GM21515 (cell line): ENCODE measurements around the gene ZBED1.
"Not testable (repeated sequence)": the region's sequence is repeated elsewhere in the genome, so short reads cannot be mapped to it uniquely, and the experiment has no call there.

Experiments
- ATAC-seq: cut with Tn5 transposase; IDR thresholded peaks from one replicate; pipeline ENCODE4 v1.9.1; 2021; ENCODE audit not compliant: unreplicated experiment

Gene ZBED1

DNA sequence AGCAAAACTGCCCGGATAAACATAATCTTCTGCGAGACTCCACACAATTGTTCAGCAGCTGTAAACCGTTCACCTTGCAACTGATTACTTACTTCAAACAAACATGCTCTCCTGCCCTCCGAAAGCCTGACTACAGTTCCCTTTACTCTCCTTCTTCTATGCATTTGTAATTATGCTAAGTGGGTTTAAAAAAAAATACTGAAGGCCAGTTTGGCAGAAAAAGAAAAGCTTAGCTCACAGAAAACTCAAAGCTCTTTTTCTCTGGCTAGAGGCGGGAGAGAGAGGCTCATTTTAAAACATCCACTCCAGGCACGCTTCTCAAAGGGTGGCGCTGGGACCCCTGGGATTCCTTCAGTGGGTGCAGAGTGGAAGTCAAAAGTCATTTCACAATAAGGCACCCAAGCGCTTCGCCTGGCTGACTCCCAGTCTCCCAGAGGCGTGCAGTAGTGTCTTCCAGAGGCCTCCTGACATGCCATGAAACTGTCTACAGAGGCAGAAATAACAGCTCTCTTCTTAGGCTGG, 1.9 kb downstream of the ZBED1 start:
- ATAC-seq = no peak

DNA sequence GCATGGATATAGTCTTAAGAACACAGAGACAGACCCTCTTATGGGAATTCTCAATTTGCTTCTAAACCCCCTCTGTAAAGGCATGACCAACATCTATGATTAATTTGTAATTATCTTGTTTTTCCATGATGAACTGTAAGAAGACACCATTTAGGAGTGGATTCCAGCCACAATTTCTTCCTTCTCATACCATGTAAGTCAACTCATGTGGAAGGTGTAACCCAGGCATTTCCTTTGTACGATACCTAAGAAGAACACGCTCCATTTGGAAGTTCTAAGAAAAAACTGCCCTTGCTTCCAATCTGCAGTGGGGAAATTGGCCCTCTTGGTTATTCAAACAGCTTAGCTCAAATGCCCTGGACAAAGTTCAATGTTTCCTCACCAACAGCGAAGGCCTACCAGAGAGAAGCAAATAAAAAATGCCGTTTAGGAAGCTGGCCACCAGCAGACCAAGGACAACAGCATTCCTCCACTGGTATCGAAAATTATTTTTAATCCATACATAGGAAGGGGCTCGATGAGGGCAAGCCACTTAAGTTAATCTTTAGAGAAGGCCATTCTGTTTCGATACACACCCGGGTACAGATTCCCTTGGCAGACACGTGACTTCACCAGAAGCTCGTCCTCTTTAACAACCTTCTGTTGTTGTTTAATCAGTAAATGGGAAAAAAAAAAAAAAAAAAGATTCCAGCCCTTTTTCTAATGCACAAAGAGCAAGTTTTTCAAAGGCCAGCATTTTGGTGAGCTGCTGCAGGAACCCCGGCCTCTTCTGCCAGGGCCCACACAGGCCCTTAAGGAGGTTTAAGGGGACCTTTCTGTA, 2.6 kb downstream of the ZBED1 start:
- no peak for ATAC-seq

DNA sequence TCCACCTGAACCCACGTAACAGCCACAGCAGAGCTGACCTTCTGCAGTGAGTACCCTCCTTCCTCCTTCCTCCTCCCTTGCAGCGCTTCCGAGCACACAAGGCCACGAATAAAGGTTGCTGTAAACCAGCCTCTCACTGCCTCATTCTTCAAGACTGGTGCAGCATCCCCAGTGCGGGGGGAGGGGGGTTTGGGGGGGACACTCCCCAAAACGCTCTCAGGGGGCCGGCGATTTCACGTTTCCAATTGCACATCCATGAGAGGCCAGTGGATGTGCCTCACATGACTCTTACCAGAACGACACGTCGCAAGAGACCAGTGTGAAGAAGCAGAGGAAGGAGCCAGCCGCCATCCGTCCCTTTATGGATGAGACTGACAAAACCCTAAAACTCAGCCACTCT, 5.2 kb downstream of the ZBED1 start:
- no peak for ATAC-seq

GRCh38 chrX:2492531-2493218, 8.1 kb downstream of the ZBED1 start:
- ATAC-seq = no peak

GRCh38 chrX:2490634-2491033, 10.1 kb downstream of the ZBED1 start:
- ATAC-seq = no peak

GRCh38 chrX:2489446-2490445, 11.0 kb downstream of the ZBED1 start:
- ATAC-seq = no peak

DNA sequence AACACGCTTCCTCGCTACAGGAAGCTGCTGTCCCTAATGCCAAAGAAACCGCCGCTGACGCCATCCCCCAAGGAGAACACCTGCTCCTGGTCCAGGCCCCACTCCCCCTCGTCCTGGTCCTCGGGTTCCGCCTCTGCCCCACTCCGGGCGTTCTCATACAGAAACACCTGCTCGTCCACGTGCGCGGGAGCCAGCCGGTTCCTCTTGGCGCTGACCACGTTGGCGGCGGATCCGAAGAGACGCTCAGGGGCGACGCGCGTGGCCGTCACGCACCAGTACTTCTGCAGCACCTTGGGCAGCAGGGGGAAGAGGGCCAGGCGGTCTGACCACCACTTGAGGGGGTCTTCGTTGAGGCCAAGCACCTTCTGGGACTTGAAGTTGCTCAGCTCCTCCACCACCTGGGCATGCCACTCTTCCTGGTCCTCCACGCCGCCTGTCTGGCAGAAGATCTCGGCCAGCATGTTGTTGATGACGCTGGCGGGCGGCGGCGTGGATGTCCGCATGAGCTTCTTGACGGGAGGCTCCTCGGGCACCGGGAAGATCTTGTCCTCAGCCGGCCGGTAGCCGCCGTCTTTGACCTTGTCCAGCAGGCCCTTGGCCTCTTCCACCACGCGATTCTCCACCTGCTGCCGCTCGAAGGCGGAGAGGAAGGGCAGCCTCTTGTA, 12.0 kb downstream of the ZBED1 start:
- ATAC-seq = no peak

GRCh38 chrX:2487366-2487765, 13.4 kb downstream of the ZBED1 start:
- no peak for ATAC-seq

DNA sequence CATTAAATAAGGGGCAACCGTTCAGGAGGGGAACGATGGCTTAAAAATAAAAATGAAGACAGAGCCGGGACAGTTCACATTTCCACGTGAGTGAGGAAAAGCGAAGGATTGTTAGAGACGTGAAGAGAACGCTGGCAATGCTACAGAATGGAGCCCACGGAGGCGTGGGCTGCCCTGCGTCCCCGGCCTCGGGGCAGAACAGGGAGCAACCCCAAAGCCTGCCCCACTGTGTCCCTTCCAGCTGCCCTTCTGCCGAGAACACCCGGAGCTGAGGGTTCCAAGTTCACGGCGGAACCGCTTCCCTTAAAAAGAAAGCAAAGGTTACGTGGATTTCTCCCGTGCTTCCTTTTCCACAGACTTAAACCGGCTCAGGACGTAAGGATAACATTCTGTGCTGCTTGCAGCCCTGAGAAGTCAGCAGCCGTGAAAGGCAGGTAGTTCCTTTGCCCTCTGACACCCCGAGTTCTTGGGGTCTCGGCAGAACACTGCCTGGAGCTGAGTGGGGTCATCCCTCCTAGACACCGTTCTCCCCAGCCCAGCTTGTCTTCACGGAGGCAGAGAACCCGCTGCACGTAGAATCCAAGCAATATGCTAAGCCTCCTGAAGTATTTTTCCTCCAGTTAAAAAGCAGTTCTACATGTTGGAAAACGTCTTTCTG, 14.2 kb downstream of the ZBED1 start:
- no peak for ATAC-seq

DNA sequence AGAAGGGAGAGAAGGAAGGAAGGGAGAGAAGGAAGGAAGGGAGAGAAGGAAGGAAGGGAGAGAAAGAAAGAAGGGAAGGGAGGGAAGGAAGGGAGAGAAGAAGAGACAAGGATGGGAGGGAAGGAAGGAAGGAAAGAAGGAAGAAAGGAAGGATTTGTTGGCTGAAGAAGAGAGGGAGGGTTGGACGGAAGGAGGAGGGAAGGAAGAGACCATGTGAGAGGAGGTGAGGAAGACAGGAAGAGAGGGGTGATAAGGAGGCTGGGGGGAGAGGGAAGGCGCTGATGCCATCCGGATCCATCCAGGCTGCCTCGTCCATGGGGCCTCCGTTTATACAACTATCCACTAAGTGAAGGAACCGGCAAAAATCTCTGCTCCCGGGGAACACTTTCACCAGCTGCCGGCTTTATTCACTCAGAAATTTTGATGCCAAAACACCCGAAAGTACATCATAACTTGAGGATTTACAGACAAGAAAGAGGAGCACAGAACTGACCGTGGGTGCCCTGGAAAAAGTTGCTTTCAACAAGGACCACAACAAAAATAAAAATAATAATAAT, 14.9 kb downstream of the ZBED1 start:
- ATAC-seq = no peak

DNA sequence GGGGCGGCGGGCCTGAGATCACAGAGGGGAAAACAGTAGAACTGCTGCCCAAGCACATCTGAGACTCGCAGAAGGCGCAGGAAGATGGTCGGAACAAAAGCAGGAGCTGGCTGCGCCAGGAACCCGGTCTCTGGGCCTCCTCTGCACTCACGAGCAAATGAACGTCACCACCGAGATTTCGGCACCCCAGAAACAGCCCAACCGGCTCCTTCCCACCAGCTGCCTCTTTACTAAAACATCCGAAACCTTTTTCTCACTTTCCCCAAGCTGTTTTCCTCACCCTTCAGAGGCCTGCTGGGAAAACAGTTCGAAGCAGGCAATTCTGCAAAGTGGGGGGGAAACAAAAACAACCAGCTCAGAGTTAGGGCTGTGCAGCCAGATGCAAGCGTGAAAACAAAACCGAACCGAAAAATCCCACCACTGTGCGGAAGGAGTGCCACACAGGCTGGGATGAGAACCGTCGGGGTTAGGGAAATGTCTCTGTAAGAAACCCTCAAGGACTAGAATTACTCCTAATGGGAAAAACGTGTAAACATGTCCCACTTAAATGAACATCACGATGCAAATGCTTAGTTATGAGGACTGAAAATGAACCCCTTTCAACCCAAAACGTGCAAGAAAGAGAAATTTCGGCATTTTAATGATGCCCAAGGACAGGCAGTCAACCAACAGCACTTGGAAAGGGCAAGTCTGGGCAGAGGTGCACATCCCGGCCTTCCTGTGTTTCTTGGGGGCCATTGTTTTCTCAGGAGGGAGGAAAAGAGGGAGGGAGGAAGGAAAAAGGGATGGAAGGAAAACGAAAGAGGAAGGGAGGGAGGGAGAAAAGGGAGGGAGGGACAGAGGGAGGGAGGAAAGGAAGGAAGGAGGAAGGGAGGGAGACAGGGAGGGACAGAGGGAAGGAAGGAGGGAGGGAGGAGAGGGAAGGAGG, 15.8 kb downstream of the ZBED1 start:
- no peak for ATAC-seq

DNA sequence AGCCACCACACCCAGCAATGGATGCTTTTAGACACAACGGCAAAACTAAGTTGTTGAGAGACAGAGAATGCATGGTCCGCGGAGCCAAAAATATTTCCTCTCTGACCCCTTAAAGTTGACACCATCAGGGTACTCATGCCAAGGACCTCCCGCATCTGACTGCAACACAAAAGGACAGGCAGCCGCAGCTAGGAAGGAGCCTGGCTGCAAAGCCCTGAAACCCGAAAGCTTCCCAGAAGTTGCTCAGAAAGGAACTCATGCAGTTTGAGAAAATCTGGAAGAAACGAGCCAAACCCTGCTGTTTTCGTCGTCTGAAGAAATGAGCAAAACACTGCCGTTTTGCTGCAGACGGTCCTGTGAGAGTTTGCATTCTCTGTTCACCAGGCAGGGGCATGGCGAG, 16.5 kb downstream of the ZBED1 start:
- no peak for ATAC-seq

GRCh38 chrX:2483398-2484060, 17.2 kb downstream of the ZBED1 start:
- ATAC-seq = no peak

- ATAC-seq = not testable (repeated sequence)
These were observed 19.2 kb downstream of the ZBED1 start for GRCh38 chrX:2481597-2481996.

GRCh38 chrX:2479982-2480381, 20.8 kb downstream of the ZBED1 start:
- not testable (repeated sequence) for ATAC-seq

DNA sequence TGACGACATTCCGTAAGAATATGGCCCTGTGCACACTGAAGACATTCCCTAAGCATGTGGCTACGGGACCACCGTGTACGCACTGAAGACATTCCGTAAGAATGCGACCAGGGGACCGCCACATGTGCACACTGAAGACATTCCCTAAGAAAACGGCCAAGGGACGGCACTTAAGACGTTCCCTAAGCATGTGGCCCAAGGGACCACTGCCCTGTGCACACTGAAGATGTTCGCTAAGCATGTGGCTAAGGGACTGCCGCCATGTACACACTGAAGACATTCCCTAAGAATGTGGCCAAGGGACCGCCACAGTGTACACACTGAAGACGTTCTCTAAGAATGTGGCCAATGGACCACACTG, 21.4 kb downstream of the ZBED1 start:
- ATAC-seq = no peak

DNA sequence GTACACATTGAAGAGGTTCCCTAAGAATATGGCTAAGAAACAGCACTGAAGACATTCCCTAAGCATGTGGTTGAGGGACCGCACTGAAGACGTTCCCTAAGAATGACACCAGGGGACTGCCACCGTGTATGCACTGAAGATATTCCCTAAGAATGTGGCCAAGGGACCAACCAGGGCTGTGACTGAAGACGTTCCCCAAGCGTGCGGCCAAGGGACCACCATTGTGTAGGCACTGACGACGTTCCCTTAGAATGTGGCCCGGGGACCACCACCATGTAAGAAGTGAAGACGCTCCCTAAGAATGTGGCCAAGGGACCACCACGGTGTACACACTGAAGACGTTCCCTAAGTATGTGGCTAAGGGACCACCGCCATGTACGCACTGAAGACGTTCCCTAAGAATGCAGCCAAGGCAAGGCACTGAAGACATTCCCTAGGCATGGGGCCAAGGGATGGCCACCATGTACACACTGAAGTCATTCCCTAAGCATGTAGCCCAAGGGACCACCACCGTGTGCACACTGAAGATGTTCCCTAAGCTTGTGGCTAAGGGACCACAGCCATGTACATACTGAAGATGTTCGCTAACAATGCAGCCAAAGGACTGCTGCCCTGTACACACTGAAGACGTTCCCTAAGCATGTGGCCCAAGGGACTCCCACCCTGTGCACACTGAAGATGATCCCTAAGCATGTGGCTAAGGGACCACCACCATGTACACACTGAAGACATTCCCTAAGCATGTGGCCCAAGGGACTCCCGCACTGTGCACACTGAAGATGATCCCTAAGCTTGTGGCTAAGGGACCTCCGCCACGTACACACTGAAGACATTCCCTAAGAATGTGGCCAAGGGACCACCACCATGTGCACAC, 22.0 kb downstream of the ZBED1 start:
- no peak for ATAC-seq
